HG03460 (cell line): Measurements from ENCODE around the gene CREB5.
"Not testable (repeated sequence)": the region's sequence is repeated elsewhere in the genome, so short reads cannot be mapped to it uniquely, and the experiment has no call there.

Experiments
- ATAC-seq: cut with Tn5 transposase; IDR thresholded peaks from one replicate; pipeline ENCODE4 v1.9.1; 2021; ENCODE audit not compliant: unreplicated experiment

Gene CREB5

DNA sequence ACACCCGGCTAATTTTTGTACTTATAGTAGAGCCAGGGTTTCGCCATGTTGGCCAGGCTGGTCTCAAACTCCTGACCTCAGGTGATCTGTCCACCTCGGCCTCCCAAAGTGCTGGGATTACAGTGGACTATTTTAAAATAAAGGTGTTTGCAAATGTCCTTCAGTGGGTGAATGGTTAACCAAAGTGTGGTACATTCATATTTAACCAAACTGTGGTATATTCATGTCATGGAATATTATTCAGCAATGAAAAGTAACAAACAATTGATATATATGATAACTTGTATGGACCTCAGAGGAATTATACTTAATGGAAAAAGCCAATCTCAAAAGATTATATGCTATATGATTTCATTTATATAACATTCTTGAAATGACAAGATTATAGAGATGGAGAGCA lies 190.0 kb downstream of the CREB5 start:
- ATAC-seq: no peak

GRCh38 chr7:28605427-28606085 lies 193.2 kb downstream of the CREB5 start:
- no peak for ATAC-seq

DNA sequence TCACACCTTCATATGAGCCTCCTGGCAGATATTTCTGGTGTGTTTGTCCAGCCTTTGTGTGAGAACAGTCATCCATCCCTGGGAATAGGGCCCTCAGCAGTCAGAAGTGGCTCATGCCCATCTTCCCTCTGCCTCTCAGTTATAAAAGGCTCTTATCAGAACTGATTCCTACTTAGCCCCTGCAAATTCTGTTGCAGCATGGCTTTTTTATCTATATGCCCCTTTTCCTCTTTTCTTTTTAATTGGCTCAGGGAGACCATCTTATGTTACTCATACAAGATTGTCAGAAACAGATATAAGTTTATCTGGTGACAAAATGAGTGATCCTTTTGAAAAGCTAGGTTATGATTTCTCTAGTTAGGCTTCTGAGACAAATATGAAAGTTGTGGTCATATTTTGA lies 194.1 kb downstream of the CREB5 start:
- no peak for ATAC-seq

GRCh38 chr7:28607855-28608193 lies 195.5 kb downstream of the CREB5 start:
- ATAC-seq: no peak

GRCh38 chr7:28608237-28608656 lies 195.9 kb downstream of the CREB5 start:
- no peak for ATAC-seq

GRCh38 chr7:28608731-28609130 lies 196.4 kb downstream of the CREB5 start:
- ATAC-seq: no peak

DNA sequence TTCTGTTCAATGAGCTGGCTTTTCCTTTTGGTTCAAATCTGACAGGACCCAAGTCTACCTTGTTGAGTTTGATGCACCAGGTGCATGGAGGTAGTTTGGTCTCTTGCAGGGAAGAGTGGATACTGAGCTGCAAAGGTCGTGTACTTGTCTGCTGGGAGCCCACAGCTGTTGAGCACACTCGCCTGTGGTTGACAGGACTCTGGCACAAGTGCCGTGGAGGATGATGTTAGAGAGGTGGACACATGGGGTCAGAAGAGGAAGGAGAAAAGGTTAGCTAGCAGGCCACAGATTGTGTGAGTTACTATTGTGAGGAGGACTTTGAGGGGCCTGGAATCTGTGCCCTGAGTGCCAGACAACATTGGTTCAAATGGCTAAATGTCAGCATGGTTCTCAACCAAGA lies 197.3 kb downstream of the CREB5 start:
- no peak for ATAC-seq

- not testable (repeated sequence) for ATAC-seq
Observed at GRCh38 chr7:28611399-28611897, 199.1 kb downstream of the CREB5 start.

GRCh38 chr7:28613262-28613661 lies 200.9 kb downstream of the CREB5 start:
- no peak for ATAC-seq

DNA sequence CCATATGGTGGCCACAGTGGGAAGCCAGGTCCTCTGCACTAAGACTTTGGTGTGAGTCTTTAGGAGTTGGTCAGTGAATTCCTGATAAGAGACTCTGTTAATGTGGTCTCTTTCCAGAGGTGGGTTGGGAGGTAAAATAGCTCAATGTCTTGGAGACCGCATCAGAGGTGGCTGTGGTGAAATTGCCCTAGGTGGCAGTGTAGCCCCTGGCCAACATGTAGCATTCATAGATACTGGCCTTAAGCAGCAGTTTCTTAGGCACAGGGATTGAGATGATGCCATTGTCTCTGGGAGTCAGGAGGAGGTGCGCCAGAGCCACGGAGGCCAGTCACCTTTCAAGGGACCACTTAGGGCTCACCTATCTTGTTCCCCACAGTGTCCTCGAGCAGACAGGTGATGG lies 202.8 kb downstream of the CREB5 start:
- ATAC-seq: no peak

DNA sequence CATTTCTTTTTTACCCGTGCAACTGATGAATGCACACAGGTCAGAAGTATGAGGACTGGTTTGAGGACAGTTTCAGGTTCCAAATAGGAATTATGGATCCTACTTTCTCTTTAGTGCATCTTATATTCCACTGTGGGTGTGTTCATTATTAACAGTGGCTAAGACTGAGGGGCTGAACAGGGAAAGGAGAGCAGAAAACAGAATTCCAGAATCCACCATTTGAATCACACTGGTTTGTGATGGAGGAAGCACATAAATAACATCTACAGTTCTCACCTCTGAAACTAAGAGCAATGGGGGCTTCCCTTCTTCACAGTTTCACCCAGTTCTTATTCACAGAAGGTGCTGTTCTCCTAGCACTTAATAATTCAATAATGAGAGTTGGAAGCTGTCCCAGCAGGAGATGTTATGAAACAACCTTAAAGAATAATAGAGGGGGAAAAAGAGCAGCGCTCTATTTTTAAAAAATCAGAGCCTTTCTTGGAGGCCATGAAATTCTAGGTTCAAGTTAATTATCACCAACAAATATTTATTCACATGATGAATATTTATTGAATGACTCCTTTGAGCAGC lies 205.1 kb downstream of the CREB5 start:
- ATAC-seq: no peak

DNA sequence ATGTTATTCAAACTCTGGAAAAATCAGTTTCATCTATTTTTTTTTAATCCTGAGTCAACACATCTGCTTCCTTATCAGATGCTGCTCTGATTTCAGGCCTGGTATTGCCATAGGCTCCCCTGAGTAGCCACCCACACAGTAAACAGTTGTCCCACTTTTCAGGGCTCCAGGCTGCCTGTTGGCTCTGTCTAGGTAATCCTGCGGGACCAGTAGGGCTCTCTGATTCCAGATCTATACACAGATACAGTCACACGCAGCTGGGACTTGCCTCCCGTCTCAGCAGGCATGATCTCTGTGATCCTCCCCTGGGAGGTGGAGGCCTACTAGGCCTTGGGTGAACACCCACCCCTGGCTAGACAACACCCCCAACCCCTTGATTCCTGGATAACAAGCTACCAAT lies 206.1 kb downstream of the CREB5 start:
- no peak for ATAC-seq

GRCh38 chr7:28619256-28619655 lies 206.9 kb downstream of the CREB5 start:
- ATAC-seq: no peak

- ATAC-seq: no peak
Observed at GRCh38 chr7:28621369-28621841, 209.1 kb downstream of the CREB5 start.

- no peak for ATAC-seq
Observed at GRCh38 chr7:28623105-28623730, 210.9 kb downstream of the CREB5 start.

DNA sequence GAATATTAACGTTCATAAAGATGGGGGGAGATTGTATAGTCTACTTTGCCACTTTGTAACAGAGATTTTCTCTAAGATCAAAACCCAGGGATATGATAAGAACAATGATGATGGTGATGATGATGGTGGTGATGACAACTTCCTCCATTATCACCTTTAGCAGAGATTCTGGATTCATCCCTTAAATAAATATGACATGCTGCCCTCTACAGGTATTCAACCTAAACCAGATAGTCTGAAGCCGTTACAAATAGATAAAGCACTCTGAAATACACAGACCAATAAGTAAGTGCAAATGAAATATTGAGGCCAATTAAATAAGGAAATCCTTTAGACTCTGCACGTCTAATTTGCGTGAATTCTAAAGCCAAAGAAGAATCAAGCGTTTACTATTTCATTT lies 211.5 kb downstream of the CREB5 start:
- no peak for ATAC-seq

- no peak for ATAC-seq
Observed at GRCh38 chr7:28625432-28625831, 213.1 kb downstream of the CREB5 start.

- ATAC-seq: no peak
Observed at GRCh38 chr7:28626221-28626620, 213.9 kb downstream of the CREB5 start.

- no peak for ATAC-seq
Observed at GRCh38 chr7:28626624-28627262, 214.4 kb downstream of the CREB5 start.

- no peak for ATAC-seq
Observed at GRCh38 chr7:28627263-28627653, 214.9 kb downstream of the CREB5 start.

DNA sequence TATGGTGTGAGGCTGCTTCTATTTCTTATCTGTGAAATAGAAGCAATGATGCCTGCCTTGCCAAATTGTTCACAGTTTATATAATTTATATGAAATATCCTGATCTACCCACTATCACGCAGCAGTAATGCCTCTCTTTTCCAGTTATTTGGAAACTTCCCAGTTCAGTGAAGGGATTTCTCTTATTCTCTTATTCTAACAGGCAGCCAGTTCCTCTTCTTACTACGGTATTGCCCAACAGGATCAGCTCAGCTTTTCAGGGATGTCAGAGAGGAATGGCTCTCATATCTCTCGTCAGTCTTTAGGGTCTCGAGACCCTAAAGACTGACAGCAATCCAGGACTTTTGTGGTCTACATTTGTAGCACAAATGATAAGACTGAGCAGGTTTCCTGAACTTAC lies 215.6 kb downstream of the CREB5 start:
- no peak for ATAC-seq
